Gastroesophageal sphincter (tissue), 3 donors: ENCODE data around the gene GLRA3.
A peak's percentile ranks its signal among the peaks of the same experiment; 100 is the strongest.

Experiments
- EP300 ChIP-seq: sonication (generic); formaldehyde crosslinking; IDR thresholded peaks from one replicate; pipeline ENCODE4 v1.6.1; 2017; ENCODE audit warnings: antibody characterized with exemption, mild to moderate bottlenecking
- POLR2A ChIP-seq, 2 donors: fragments of 450-650 bp; IDR thresholded peaks; one replicate each; pipeline ENCODE4 v1.6.1; 2017; ENCODE audit warnings: antibody characterized with exemption in 2 of 2, mild to moderate bottlenecking in 2 of 2, moderate library complexity in 1 of 2
- TF ChIP-seq, protein P1 (sequence below), 4 experiments: fragments of 200-600 bp in 2 of 4; fragments of 450-650 bp in 2 of 4; sonication (generic) in 1 of 4; IDR thresholded peaks; one replicate each; pipeline ENCODE4 v1.5.1; 2017 to 2019; ENCODE audit warnings: antibody characterized with exemption in 4 of 4, mild to moderate bottlenecking in 2 of 4, moderate library complexity in 2 of 4

DNA sequence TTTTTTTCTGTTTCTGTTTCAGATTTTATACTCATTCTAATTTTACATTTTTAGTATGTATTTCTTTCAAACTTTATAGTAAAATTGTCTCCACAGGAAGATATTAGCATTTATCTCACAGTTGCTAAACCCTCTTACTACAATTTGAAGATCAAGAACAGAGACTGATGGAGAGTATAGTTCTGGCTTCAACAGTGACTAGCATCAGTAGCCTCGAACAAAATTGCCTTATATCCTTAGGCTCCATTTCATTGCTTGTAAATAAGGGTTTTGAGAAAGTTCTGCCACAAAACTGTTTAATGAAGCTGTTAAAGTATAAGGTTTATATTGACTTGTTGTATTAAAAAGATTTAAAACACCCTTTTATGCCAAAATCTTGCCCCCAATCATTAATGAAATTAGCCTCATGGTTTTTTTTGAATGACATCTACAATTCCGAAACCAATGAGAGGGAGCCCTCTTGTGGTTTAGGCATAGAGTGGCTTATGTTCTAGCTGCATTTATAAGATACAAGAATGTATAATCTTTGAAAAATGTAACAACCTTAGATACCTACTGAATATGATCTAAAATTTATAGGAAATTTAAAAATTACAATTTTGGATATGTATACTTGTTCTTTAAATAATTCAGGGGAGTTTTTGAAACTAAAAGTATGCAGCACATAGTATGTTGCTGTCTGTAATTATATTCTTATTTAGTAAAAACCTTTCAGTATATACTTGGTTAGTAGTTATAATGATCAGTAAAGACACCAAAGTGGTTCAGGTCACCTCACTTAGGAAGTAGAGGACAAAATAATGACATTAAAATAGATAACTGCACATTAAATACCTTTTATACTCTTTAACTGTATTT, 196.9 kb downstream of the GLRA3 start:
- TF ChIP-seq EP300 (no peak), POLR2A (IDR thresholded peaks at IDR 0.05) (no peak)
- TF ChIP-seq, protein P1, sequence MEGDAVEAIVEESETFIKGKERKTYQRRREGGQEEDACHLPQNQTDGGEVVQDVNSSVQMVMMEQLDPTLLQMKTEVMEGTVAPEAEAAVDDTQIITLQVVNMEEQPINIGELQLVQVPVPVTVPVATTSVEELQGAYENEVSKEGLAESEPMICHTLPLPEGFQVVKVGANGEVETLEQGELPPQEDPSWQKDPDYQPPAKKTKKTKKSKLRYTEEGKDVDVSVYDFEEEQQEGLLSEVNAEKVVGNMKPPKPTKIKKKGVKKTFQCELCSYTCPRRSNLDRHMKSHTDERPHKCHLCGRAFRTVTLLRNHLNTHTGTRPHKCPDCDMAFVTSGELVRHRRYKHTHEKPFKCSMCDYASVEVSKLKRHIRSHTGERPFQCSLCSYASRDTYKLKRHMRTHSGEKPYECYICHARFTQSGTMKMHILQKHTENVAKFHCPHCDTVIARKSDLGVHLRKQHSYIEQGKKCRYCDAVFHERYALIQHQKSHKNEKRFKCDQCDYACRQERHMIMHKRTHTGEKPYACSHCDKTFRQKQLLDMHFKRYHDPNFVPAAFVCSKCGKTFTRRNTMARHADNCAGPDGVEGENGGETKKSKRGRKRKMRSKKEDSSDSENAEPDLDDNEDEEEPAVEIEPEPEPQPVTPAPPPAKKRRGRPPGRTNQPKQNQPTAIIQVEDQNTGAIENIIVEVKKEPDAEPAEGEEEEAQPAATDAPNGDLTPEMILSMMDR (IDR thresholded peaks at IDR 0.05) = peak; percentile 59 to 72 (median 68)
